ENCODE results near the gene RPL10. TPM values are rescaled to one million over a fixed set of nuclear protein-coding genes. Genes with fewer than 3 reads are reported as not detected.

Gene RPL10
- total and polyA plus RNA-seq, 9 of the 15 experiments (the other 6 are each of a cell fraction or from before 2014, with no cell fraction given): 3,774 to 7,600 (median 5,014) TPM

DNA sequence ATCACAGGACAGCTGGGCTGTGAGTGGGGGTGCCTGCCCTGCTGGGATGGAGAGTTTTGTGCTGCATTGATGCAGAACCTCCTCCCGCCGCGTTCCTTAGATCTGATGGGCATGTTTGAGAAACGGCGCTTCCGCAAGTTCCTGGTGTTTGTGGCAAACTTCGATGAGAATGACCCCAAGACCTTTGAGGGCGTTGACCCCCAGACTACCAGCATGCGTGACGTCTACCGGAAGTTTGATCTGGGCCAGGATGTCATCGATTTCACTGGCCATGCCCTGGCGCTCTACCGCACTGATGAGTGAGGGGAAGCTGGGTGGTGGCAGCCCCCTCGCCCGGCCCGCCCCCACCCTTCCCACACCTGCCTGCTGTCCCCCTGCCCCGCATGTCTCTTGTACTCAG is 41.7 kb downstream of the RPL10 start:
- peaks cover 5% of the 10 kb centered on the region; the same call in 1 of the 2 replicates for H4K20me1 ChIP-seq (replicated peaks; ENCODE audit: control insufficient read depth, insufficient read depth, low read length)
- DNase-seq (ENCODE audit: extremely low read depth in 1 of 4, low spot score in 3 of 4) (no peak), ATAC-seq (no peak), FAIRE-seq (no peak)
- POLR2A ChIA-PET: no interaction called here
- peaks cover 3% of the 10 kb centered on the region for H3K9me1 ChIP-seq (ENCODE audit: control insufficient read depth, insufficient read depth, low read length)
- TF ChIP-seq ZNF197 (CRISPR knock-in tag; IDR thresholded peaks at IDR 0.05; ENCODE audit: low read depth) (no peak), ZNF778 (CRISPR knock-in tag; IDR thresholded peaks at IDR 0.05) (no peak), ZNF263 (CRISPR knock-in tag; IDR thresholded peaks at IDR 0.05; ENCODE audit: borderline replicate concordance) (no peak)
- TF ChIP-seq, protein P1, sequence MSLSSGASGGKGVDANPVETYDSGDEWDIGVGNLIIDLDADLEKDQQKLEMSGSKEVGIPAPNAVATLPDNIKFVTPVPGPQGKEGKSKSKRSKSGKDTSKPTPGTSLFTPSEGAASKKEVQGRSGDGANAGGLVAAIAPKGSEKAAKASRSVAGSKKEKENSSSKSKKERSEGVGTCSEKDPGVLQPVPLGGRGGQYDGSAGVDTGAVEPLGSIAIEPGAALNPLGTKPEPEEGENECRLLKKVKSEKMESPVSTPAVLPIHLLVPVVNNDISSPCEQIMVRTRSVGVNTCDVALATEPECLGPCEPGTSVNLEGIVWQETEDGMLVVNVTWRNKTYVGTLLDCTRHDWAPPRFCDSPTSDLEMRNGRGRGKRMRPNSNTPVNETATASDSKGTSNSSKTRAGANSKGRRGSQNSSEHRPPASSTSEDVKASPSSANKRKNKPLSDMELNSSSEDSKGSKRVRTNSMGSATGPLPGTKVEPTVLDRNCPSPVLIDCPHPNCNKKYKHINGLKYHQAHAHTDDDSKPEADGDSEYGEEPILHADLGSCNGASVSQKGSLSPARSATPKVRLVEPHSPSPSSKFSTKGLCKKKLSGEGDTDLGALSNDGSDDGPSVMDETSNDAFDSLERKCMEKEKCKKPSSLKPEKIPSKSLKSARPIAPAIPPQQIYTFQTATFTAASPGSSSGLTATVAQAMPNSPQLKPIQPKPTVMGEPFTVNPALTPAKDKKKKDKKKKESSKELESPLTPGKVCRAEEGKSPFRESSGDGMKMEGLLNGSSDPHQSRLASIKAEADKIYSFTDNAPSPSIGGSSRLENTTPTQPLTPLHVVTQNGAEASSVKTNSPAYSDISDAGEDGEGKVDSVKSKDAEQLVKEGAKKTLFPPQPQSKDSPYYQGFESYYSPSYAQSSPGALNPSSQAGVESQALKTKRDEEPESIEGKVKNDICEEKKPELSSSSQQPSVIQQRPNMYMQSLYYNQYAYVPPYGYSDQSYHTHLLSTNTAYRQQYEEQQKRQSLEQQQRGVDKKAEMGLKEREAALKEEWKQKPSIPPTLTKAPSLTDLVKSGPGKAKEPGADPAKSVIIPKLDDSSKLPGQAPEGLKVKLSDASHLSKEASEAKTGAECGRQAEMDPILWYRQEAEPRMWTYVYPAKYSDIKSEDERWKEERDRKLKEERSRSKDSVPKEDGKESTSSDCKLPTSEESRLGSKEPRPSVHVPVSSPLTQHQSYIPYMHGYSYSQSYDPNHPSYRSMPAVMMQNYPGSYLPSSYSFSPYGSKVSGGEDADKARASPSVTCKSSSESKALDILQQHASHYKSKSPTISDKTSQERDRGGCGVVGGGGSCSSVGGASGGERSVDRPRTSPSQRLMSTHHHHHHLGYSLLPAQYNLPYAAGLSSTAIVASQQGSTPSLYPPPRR (CRISPR knock-in tag; IDR thresholded peaks at IDR 0.05; ENCODE audit: borderline replicate concordance): no peak
- TF ChIP-seq, protein P2, sequence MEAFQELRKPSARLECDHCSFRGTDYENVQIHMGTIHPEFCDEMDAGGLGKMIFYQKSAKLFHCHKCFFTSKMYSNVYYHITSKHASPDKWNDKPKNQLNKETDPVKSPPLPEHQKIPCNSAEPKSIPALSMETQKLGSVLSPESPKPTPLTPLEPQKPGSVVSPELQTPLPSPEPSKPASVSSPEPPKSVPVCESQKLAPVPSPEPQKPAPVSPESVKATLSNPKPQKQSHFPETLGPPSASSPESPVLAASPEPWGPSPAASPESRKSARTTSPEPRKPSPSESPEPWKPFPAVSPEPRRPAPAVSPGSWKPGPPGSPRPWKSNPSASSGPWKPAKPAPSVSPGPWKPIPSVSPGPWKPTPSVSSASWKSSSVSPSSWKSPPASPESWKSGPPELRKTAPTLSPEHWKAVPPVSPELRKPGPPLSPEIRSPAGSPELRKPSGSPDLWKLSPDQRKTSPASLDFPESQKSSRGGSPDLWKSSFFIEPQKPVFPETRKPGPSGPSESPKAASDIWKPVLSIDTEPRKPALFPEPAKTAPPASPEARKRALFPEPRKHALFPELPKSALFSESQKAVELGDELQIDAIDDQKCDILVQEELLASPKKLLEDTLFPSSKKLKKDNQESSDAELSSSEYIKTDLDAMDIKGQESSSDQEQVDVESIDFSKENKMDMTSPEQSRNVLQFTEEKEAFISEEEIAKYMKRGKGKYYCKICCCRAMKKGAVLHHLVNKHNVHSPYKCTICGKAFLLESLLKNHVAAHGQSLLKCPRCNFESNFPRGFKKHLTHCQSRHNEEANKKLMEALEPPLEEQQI (IDR thresholded peaks at IDR 0.05): no peak
- no peak overlapping the region for H3K4me2 ChIP-seq (ENCODE audit: insufficient read depth, low read length)
- WGBS (ENCODE audit: insufficient coverage, low coverage, missing lambda C conversion rate): 88% methylated on average over 9 of the region's 18 CpGs
- in situ Hi-C loops (cut with MboI) (no loop called here), intact Hi-C loops (cut with micrococcal nuclease) (no loop called here)
- H3K79me2 ChIP-seq (ENCODE audit: control insufficient read depth, insufficient read depth, low read length): peaks cover 30% of the 10 kb centered on the region
- no peak overlapping the region for H3K9ac ChIP-seq (ENCODE audit: insufficient read depth in 1 of 2, low read depth in 2 of 2, low read length in 2 of 2)
- CTCF ChIA-PET (ENCODE audit: low intra/inter-chr PET ratio): no interaction called here
- no peak overlapping the region for H2AFZ ChIP-seq (ENCODE audit: low read depth, low read length)
- no peaks in the 10 kb centered on the region for H3K9me3 ChIP-seq (replicated peaks; ENCODE audit: control insufficient read depth, insufficient read depth, low read depth, low read length)
- no peak overlapping the region for H3K27ac ChIP-seq (ENCODE audit: extremely low read depth, low read depth, low read length)
- no TSS peak for BruUV-seq (replicated peaks)
- no peaks in the 10 kb centered on the region for H3K27me3 ChIP-seq (ENCODE audit: control insufficient read depth in 2 of 2, insufficient read depth in 2 of 2, low read length in 2 of 2)
- H3K4me1 ChIP-seq (replicated peaks in 1 of 2; ENCODE audit: control insufficient read depth in 2 of 2, insufficient read depth in 2 of 2, low read length in 2 of 2): peaks cover 6 to 48% of the 10 kb centered on the region in 2 experiments; a peak in 4 of 5 replicates
- H3K4me3 ChIP-seq: no peak overlapping the region
- H3K36me3 ChIP-seq (ENCODE audit: control insufficient read depth, insufficient read depth, low read length): peaks cover 54% of the 10 kb centered on the region; the same call in 2 of the 3 replicates

All from K562 (cell line).